GM10248 (cell line): ENCODE results near the gene NEU1.
"Not testable (repeated sequence)": the region's sequence is repeated elsewhere in the genome, so short reads cannot be mapped to it uniquely, and the experiment has no call there.

Experiments
- CTCF ChIA-PET: fragments of 300-600 bp; sonication (Branson Sonifier 250); formaldehyde crosslinking; extraction: SDS; loops from one replicate; lab custom pipeline; 2021; ENCODE audit warnings: antibody characterized with exemption; lab: Yijun Ruan, JAX
- POLR2A ChIA-PET: fragments of 350-650 bp; sonication (Branson Sonifier 250); formaldehyde crosslinking; extraction: SDS; loops from one replicate; lab custom pipeline; 2020; ENCODE audit warnings: antibody characterized with exemption; lab: Yijun Ruan, JAX
- DNase-seq: peaks from one replicate; pipeline ENCODE4 v3.0.0; 2012; ENCODE audit errors: extremely low spot score
- TF ChIP-seq, protein P1 (sequence below): IDR thresholded peaks from 2 replicates; pipeline ENCODE4 v1.5.1; 2012; ENCODE audit warnings: mild to moderate bottlenecking, low read depth; ENCODE audit errors: extremely low read depth, missing control alignments, control extremely low read depth

NEU1 gene

DNA sequence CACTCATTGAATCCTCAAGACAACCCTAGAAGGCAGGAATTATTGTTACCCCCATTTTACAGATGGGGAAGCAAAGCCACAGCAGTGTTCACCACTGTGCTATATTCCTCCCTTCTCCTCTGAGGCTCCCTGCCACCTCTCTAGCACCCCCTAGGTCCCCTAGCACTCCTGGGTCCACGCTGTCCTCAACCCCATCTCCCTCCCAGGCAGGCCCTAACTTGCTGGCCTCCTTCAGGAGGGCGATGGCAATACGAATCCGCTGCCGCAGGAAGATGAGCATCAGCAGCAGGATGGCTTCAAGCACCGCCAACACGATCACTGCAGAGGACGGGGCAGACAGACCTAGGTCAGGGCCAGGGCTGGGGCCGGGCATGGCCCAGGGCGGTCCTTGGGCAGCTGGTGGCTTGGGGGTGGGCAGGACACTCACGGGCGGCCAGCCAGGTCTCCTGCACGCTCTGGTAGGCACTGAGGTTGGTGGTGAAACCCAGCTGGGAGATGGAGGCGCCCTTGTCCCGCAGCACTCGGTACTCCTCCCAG lies 7.8 kb upstream of the NEU1 start:
- ChIA-PET POLR2A (no interaction called here), CTCF (interaction anchor here (1.2 kb wide), 1 partner anchor 18 kb away, joined by 3 read pairs; no protein-coding TSS in a partner anchor)
- no peak for DNase-seq
- TF ChIP-seq, protein P1, sequence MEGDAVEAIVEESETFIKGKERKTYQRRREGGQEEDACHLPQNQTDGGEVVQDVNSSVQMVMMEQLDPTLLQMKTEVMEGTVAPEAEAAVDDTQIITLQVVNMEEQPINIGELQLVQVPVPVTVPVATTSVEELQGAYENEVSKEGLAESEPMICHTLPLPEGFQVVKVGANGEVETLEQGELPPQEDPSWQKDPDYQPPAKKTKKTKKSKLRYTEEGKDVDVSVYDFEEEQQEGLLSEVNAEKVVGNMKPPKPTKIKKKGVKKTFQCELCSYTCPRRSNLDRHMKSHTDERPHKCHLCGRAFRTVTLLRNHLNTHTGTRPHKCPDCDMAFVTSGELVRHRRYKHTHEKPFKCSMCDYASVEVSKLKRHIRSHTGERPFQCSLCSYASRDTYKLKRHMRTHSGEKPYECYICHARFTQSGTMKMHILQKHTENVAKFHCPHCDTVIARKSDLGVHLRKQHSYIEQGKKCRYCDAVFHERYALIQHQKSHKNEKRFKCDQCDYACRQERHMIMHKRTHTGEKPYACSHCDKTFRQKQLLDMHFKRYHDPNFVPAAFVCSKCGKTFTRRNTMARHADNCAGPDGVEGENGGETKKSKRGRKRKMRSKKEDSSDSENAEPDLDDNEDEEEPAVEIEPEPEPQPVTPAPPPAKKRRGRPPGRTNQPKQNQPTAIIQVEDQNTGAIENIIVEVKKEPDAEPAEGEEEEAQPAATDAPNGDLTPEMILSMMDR: peak; percentile 22

DNA sequence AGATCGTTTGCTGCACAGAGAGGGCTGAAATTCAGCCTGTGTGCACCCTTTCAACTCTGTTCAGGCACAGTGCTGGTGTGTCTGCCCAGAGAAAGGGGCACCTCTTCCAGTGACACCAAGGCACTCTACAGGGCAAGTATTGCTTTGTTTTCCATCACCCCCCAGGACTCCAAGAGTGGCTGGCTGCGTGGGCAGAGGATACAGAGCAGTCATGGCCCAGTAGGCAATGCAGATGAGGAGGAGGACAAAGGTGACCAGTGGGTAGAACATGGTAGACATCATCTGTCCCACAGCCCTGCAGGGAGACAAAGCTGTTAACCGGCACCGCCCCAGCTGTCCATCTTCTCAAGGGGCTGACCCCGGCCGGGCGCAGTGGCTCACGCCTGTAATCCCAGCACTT lies 6.7 kb upstream of the NEU1 start:
- TF ChIP-seq, protein P1: no peak
- ChIA-PET POLR2A (no interaction called here), CTCF (no interaction called here)
- DNase-seq: no peak

DNA sequence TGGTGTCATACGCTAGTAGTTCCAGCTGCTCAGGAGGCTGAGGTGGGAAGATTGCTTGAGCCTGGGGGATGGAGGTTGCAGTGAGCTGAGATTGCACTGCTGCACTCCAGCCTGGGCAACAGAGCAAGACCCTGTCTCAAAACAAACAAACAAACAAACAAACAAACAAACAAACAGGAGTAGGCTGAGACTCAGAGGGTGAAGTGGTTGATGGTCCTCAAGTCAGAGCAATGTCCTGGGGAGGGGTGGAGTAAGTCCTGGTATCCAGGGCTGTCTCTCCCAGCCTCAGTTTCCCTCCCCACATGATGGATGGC lies 6.0 kb upstream of the NEU1 start:
- POLR2A ChIA-PET, DNase-seq: not testable (repeated sequence)
- CTCF ChIA-PET: interaction anchor here (1.0 to 2.4 kb wide), 2 partner anchors 20 to 139 kb away, joined by 3 to 7 read pairs; no protein-coding TSS in a partner anchor

DNA sequence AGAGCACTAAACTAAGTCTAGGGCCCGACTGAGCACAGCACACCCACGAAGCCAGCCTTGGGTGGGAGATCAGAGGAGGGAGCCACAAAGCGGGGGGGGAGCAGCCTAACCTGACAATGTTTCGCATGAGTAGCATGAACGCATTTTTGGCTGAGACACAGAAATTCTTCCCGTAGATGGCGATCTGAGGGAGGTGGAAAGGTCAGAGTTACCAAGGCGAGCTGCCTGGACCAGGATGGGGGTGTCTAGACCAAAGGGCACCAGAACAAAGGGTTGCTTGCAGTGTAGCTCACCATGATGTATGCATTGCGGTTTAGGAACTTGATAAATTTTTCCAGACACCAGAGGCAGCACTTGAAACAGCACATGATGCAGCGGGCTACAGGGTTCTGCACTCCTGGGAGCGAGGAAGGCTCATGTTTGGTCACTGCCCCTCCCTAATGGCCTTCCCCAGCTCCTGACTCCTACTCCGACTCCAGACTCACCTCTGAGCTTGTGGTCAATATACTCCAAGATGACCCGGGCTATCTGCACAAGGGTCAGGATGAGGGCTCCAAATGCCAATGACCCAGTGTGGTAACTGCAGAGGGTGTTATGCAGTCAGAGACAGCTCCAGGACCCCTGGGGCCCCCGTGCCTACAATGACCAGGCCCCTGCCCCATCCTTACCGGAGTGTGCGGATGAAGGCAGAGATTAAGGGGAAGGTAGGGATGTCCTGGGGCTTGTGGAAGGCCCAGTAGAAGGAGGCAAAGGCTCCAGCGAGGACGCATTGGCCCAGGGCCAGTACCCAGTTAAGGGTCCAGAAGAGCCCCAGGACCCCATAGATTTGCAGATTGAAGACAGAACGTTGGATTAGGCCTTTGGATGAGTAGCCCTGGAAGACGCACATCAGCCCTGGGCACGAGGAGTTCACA lies 2.8 kb upstream of the NEU1 start:
- ChIA-PET POLR2A (no interaction called here), CTCF (interaction anchor here (1.0 to 2.7 kb wide), 5 partner anchors 7 to 96 kb away, joined by 3 to 11 read pairs (median 4); no protein-coding TSS in a partner anchor)
- DNase-seq: no peak
- TF ChIP-seq, protein P1: no peak

DNA sequence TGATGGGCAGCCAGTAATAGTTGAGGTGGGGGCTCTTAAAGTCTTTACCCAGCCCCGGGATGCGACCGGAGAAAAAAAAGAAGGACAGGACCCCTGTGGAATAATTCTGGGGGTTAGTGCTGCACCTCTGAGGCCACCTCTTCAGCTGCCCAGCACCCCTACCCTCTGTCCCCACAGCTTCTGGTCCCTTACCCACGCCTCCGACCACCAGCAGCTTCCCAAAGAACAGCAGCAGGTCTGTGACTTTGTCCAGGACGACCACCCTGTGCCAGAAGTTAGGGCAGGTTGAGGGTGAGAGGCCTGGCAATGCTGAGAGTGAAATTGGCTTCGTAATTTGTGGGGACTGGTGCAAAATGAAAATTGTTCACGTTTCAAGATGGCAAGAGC lies 2.2 kb upstream of the NEU1 start:
- TF ChIP-seq, protein P1: no peak
- DNase-seq: no peak
- ChIA-PET POLR2A (no interaction called here), CTCF (interaction anchor here (0.9 to 2.7 kb wide), 6 partner anchors 8 to 95 kb away, joined by 3 to 11 read pairs (median 4); no protein-coding TSS in a partner anchor)

DNA sequence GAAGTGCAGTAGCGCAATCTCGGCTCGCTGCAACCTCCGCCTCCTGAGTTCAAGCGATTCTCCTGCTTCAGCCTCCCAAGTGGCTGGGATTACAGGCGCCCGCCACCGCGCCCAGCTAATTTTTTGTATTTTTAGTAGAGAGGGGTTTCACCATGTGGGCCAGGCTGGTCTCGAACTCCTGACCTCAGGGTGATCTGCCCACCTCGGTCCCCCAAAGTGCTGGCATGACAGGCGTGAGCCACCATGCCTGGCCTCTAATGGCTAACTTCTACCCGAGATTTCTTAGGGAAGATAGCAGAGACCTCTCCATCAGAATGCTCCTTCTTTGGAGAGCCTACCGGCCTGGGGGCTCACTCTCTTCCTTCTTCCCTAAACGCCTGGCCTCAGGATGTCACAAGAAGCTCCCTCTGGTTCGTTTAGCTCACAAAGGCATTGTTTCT lies 1.5 kb upstream of the NEU1 start:
- DNase-seq: not testable (repeated sequence)
- ChIA-PET POLR2A (interaction anchor here (0.6 to 1.9 kb wide), 2 partner anchors 28 to 34 kb away, joined by 3 to 30 read pairs; no protein-coding TSS in a partner anchor), CTCF (interaction anchor here (0.8 to 2.7 kb wide), 11 partner anchors 9 to 179 kb away, joined by 3 to 11 read pairs (median 3); partner anchors contain the start of gene LSM2)

DNA sequence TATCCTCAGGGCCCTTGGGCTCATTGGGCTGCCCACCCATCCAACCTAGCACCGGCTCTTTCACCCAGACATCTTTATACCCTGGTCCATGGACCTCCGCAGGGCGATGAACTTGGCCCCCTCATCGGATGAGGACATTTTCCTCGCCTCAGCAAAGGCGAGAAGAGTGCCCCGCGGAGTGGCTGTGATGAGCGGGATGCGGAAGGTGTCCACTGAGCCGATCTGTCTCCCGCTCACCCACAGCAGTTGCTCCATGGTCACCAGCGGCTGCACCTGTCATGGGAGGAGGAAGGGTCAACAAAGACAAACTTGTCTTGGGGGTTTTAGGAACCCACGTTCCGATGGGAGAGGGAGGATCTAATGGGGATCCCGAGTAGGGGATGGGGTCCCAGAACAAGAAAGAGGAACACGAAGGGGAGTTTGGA lies 690 bp downstream of the NEU1 start:
- ChIA-PET CTCF (interaction anchor here (1.1 kb wide), 1 partner anchor 210 kb away, joined by 3 read pairs; the partner anchor contains the start of gene BAG6), POLR2A (interaction anchor here (1.1 to 1.6 kb wide), 5 partner anchors 9 to 59 kb away, joined by 3 to 9 read pairs (median 5); partner anchors contain the start of gene EHMT2)
- no peak for DNase-seq
- TF ChIP-seq, protein P1: no peak
